Vagina (tissue), 2 donors: Measurements from ENCODE around the gene SPINK2.

Experiments
- CTCF ChIP-seq, 3 experiments: fragments of 450-650 bp in 2 of 3; fragments of 200-600 bp in 1 of 3; sonication (generic) in 1 of 3; IDR thresholded peaks; one replicate each; pipeline ENCODE4 v1.5.1; 2017 to 2019; ENCODE audit warnings: antibody characterized with exemption in 3 of 3, mild to moderate bottlenecking in 2 of 3, moderate library complexity in 2 of 3
- POLR2A ChIP-seq, 2 donors: fragments of 450-650 bp; IDR thresholded peaks; one replicate each; pipeline ENCODE4 v1.6.1; 2017; ENCODE audit warnings: antibody characterized with exemption in 2 of 2, mild to moderate bottlenecking in 2 of 2, moderate library complexity in 2 of 2
- POLR2AphosphoS5 ChIP-seq, 2 donors: sonication (generic); formaldehyde crosslinking; IDR thresholded peaks; one replicate each; pipeline ENCODE4 v1.9.0; 2017; ENCODE audit warnings: antibody characterized with exemption in 2 of 2, mild to moderate bottlenecking in 2 of 2, low read depth in 1 of 2; ENCODE audit not compliant: insufficient read depth in 1 of 2

- TF ChIP-seq CTCF (IDR thresholded peaks at IDR 0.05): no peak
- TF ChIP-seq POLR2AphosphoS5 (IDR thresholded peaks at IDR 0.05; ENCODE audit: insufficient read depth in 1 of 2, low read depth in 1 of 2): no peak
- TF ChIP-seq POLR2A (IDR thresholded peaks at IDR 0.05): no peak
Observed at GRCh38 chr4:56764223-56764622, 57.3 kb downstream of the SPINK2 start.
